HG03469 (cell line): ENCODE measurements around the gene SPOCK3.

Experiments
- ATAC-seq: cut with Tn5 transposase; IDR thresholded peaks from one replicate; pipeline ENCODE4 v1.9.1; 2021; ENCODE audit warnings: mild to moderate bottlenecking, moderate library complexity, moderate number of reproducible peaks; ENCODE audit not compliant: unreplicated experiment

The SPOCK3 gene

DNA sequence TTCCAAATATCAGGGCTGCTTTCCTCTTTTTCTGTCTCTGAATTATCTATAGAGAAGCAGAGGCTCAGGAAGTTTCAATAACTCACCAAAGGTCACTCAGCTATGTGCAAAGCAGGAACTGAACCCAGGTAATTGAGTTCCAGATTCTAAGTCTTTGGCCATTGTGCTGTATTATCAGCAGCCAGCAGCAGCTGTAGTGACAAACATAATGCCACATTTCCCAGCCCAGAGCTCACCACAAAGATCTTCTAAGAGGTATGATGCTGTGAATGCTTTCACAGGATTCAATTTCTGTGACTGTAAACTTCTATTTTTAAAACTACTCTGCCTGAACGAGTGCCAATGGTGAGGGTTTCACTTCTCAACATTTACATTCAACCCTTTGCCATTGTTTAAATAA, 56.4 kb downstream of the SPOCK3 start:
- ATAC-seq = no peak

DNA sequence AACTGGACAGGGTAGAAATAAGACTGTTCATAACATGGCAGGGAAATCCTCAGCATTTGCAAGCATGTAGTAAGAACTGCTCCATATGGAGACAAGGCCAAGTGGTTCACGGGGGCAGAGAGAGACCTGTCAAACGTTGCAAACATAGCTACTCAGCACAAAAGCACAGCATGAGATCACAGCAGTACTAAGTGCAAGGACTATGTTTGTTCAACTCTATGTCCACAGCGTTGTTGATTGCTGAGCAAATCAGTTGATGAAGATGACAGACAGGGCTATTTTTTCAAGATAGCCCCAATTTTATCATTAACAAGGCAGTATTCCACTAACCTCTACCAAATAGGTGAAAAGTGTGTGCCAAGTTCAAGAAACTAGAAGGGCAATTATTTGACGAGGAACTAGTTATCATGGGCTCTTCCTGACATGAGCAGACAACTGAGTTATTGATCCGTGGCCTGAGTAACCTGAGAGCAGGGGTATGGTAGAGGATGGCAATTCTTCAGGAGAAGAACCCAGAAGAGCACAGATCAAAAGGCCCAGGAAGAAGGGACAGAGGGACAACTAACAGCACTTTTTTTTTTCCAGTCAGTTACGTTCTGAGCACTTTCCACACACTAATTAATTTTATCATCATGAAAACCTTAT, 57.4 kb downstream of the SPOCK3 start:
- no peak for ATAC-seq

DNA sequence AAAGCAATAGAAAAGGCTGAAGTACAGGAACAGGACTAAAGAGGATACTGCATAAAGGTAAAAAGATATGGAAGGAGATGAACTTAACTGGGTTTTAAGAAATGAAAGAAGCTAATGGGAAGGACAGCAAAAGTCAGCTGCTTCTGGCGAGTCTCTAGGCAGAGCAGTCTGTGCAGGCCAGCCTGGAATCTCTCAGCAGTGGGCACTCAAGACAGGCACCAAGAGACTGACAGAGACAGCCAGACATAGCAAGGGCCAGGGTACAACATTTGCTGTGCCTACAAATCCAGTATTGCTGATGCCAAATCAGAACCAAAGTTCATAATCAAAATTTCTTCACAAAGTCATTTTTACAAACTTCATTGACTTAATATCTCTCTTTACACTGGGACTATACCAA, 62.4 kb downstream of the SPOCK3 start:
- no peak for ATAC-seq

DNA sequence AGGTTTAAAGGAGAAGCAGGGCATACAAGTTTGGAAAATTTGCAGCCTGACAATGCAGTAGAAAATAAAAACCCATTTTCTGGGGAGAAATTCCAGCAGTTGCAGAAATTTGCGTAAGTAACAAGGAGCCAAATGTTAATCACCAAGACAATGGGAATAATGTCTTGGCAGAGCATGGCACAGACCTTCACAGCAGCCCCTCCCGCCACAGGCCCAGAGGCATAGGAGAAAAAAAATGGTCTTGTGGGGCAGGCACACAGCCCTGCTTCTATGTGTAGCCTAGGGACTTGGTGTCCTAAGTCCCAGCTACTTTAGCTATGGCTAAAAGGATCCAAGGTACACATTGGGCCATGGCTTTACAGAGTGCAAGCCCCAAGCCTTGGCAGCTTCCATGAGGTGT, 65.7 kb downstream of the SPOCK3 start:
- ATAC-seq = no peak

DNA sequence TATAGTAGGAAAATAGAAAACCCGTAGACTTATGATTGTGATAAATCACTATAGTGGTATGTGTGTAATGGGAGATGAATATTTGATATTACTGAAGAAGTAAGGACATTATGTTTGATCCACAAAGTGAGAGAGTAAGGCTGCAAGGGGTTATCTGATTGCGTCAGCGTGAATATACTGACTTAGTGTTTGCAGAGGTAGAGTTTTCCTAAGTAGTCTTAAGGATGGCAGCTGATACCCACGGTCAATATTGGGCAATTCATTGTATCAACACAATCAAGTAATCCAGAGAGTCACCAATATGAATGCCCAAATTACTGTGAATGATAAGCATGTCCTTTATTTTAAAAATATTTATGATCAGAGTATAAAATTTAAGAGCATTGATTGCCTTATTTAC, 83.7 kb downstream of the SPOCK3 start:
- no peak for ATAC-seq

DNA sequence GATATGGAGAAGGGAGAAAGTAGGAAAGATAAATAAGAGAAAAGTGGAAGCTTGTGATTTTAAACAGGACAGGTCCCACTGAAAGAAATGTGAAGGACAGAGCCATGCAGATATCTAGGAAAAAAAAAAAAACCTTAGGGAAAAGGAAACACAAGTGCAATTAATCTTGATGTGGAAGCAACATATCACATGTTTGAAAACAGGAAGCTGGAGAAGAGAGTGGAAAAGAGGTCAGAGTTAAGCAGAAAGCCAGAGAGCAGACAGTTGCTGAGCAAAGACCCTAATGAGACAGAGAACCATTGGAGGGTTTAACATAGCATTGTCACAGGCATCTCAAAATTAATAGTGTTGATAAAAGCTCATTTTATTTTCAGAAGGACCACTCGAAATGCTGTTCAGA, 89.7 kb downstream of the SPOCK3 start:
- no peak for ATAC-seq

DNA sequence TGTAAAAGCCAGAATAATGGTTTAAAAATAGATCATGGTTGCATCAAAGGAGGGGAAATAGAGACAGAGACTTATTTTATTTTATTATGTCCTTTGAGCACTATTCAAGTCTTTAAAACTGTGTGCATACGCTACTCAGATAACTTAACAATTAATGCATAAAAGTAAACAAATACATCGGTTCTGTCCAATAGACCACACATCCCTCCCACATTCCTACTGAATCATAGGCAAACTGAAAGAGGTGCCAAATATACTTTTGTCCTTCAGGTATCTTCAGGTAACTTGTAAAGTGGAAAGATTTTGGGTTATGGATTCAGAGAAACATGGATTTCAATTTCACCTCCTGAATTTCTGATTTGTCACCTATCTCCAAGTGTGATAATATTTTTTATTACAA, 91.3 kb downstream of the SPOCK3 start:
- ATAC-seq = no peak

DNA sequence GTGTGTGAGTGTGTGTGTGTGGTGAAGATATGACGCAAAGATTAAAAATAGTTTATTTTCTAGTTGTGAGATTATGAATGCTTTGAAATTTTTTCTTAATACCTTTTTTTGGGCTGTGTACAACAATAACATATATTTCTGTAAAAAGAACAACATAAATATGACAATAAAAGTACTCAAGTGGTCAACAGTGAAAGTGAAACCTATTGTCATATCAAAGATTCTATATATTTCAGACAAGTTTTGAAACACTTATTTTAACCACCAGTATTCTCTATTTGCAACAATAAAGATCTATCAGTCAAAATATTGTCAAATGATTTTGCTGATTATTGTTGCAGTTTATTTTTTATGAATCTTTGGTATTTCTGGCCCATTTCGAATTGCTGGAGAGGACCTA, 98.0 kb downstream of the SPOCK3 start:
- ATAC-seq = no peak

DNA sequence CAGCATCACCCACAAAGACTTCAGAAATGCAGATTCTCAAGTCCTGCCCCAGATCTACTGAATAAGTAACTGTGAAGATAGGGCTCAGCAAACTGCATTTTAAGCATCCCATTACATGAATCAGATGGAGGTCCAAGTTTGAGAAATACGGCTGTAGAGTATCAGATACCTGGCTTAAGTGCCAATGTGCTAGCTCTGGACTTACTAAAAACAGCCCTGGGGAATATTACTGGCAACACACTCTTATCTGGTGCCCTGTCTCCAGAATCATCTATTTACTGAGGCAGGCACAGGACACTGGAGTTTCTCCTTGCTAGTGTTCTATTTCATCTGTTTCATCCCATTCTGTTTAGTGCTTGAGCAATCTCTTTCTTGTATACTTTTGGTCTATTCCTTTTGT, 105.1 kb downstream of the SPOCK3 start:
- ATAC-seq = no peak

DNA sequence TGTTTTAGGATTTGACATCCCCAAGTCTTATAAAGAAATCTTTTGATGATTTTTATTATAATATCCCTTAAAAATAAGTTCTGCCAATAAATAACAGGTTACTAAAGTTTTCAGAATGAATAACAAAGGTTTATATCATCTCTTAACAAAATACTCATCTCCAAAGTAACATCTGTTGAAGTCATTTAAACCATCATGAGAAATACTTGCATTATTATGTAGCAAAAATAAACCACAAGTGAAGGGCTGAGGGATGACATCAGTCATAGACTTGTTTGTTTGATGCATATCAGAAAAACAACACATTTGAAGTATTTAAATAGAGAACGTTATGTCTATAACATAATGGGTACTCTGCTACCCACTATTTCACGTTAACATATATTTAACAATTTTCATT, 114.9 kb downstream of the SPOCK3 start:
- ATAC-seq = no peak

DNA sequence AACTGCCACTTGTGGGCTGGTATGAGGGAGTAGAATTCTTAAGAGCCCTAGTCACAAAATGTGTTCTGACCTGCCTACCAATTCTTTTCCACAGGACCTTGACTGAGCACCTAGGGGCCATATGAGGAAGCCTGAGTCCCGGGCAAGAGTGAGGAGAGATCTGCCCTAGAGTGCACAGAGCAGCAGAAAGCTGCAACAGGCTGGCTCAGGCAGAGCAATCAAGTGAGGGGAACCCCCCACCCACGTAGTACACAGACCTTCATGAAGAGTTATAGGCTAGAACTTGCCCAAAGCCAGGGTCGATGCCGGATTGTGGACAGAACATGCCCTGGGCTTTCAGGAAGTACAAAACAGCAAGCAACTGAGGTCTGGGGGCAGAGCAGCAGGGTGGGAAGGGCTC, 117.0 kb downstream of the SPOCK3 start:
- no peak for ATAC-seq

DNA sequence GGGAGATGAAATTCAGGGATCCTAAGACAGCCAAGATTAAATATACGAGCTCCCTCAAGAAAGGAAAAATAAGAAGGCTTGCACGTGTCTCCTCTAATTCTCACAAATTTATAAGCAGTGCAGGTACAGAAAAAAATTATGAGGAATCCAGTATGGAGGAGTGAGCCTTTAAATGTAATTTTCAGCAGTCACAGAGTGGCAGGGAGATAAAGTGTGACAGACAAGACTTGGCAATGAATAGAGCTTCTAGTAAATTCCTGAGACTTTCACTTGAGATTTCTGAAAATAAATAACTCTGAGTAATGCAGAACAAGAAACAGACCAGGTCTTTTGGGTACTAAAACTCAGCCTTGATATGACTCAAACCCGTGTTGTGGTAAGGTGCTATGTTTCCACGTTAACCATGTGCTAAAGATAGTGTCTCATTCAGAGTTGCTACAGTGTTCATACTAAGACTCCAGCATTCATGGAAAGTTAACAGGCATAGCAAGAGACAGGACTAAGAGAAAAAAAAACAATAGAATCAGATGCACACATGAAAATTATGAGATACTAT, 119.8 kb downstream of the SPOCK3 start:
- no peak for ATAC-seq

DNA sequence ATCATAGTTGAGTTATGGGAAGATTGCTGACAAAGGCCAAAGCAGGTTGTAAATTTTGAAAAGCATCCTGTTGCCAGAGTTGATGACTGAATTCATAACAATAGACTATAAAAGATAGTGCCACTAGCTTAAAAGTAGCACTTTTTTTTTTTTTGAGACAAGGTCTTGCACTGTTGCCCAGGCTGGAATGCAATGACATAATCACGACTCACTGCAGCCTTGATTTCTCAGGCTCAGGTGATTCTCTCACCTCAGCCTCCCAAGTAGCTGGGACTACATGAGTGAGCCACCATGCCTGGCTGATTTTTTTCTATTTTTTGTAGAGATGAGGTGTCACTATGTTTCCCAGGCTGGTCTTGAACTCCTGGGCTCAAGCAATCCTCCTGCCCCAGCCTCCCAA, 122.7 kb downstream of the SPOCK3 start:
- no peak for ATAC-seq

DNA sequence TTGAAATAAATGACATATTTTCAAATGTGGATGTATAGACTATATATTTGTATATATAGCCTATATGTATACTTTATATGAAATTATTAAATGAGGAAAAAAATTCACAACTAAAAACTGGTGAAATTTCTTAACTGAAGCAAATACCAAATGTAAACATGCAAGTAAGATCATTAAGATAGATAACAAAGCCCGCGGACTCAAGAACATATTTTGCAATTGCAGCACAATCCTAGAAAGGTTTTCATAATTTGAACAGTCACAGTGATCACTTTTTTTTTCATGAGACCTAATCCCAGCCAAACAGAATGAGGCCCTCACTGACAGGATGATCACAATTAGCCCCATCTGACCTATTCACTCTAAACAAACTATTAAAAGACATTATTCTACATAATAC, 123.2 kb downstream of the SPOCK3 start:
- ATAC-seq = no peak

DNA sequence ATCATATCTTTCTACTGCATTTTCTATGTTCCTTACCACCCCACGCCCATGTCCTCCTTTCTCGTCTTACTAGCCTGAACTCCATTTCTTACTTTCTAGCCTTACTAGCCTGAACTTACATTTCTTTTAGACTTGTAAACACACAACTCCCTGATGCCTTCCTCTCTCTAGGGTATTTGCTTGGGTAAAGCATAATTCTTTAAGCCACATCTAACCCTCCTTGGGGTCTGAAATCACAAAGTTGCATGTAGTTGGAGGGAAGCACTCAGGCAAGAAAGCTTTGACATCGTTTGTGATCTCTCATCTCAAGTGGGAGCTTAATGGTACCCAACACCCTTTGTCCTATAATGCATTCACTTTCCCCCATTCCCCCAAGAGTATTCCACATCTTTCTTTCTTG, 124.4 kb downstream of the SPOCK3 start:
- ATAC-seq = no peak

DNA sequence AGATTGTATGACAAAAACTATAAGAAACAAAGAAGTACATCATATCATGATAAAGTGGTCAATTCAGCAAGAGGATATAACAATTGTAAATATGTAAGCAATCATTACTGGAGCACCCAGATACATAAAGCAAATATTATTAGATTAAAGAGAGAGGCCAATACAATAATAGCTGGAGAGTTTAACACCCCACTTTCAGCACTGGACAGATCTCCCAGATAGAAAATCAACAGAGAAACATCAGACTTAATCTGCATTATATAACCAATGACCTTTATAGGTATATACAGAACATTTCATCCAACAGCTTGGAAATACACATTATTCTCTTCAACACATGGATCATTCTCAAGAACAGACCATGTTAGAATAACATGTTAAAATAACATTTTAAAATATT, 128.4 kb downstream of the SPOCK3 start:
- no peak for ATAC-seq

DNA sequence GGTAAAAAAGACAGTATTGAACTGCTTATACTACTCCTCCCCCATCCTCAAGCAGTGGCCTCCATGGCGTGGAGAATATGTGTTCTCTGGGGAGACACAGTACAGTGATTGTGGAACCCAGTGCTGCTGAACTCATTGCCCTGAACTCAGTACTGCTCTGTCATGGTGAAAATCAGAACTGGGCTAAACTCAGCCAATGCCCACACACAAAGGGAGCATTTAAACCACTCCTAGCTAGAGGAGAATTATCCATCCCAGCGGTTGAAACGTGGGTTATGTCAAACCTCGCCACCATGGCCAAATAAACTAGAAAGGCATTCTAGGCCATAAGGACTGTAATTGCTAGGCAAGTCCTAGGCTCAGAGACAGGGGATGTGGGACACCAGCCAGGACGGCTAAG, 131.8 kb downstream of the SPOCK3 start:
- ATAC-seq = no peak

DNA sequence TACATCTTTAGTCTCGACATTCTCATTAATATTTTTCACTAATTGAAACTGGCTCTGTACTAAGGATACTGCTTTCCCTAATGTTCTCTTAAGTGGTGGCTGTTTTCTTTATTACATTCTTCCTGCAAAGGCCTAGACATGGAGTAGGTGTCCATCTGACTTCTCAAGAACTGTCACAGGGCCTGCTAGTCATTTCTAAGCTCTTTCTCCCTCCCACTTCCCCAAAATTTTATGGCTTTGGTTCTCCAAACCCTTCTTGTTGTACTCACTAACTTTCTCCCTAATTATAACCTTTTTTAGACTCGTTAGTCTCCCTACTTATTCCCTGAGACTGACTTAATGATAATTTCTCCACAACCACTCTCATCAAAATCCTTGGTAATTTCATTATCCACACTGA, 133.3 kb downstream of the SPOCK3 start:
- no peak for ATAC-seq

DNA sequence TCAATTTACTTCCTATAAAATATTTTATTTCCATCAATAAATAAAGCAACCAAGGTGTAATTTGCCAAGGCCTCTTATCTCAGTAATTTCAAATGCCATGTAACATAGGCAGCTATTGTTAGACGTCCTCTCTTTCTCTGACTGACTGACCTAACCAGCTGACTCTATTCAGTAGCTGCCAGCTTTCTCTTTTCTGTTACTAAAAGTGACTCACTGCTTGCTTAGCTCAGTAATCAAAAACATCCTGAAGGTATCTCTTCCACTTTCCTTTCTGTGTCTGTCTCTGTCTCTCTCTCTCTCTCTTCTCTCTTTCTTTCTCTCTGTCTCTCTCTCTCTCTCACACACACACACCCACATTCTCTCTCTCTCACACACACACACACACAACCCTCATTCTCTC, 134.2 kb downstream of the SPOCK3 start:
- no peak for ATAC-seq

DNA sequence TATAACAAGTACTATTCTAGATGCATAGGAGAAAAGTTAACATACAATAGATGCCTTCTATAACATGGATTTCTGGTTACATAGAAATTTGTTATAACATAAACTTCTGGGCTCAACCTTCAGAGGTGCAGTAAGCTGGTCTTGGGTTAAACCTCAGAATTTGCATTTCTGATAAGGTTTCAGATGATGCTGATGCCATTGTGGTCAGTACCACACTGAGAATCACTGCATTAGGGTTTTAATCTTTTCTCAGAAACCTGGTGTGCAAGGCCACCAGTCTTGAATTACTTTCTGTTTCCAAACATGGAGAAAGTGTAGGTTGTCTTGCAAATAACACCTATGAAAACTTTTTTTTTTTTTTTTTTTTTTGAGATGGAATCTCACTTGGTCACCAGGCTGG, 146.2 kb downstream of the SPOCK3 start:
- ATAC-seq = peak; percentile 81

DNA sequence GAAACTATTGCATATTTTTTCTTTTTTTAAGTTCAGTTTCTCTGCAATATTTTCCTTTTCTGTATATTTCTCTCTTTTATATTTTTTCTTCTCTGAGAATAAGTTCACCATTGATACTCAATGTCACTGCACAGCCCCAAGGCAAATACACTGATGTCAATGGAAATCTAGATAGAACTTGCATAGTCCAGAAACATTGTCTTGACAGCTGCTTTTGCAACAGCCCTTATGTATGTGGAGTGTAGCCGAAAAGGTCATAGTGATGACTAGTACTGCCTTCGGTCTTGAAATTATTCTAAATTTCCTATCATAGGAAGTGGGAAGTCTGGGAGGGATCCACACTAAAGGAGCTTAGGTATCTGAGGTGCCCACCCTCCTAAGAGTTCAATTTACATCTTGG, 150.0 kb downstream of the SPOCK3 start:
- no peak for ATAC-seq

DNA sequence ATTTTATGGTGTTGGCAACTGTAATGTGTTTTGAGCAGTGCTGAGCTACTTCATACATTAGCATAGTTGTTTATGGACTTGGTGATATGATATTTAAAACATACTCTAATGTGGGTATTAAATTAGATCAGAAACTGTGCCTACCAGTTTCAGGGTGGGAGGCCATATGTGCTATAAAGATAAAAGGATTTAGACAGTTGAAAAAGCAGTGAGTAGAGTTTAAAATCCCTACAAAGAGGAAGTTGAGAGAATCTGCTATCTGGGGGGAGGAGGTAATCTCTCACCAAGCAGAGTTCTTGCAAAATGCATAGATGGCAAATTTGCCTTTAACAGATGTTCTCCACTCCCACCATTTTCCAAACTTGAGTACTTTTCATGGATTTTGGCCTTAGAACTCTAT, 154.5 kb downstream of the SPOCK3 start:
- no peak for ATAC-seq

DNA sequence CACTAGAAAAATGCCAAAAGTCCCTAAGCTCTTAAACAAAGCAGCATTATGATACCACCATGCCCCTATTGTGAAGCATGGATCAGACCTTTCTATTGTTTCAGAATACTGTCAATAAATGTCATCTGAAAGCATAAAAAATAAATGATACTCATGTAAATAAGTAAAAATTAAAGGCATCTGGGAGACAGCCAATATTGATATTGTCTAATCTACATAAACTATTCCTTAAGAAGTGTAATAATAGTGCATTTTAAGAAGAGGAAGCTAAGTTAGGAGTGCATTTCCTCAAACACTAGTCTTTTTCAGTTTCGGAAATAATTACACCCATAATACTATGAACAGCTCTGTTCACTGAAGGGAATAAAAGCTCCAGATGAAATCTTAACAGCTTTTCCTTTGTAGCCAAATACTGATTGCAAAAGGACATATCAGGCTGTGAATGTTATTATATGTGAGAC, 181.6 kb downstream of the SPOCK3 start:
- no peak for ATAC-seq
